Right lobe of liver (tissue), 4 donors: ENCODE data around the gene INAFM2.

ENCODE experiments used
- CTCF ChIP-seq, 4 donors: fragments of 200-600 bp in 3 of 4; fragments of 450-650 bp in 1 of 4; IDR thresholded peaks; one replicate each; pipeline versions ENCODE4 v1.5.1 to v1.8.0; 2016 to 2022; ENCODE audit warnings: antibody characterized with exemption in 4 of 4, mild to moderate bottlenecking in 2 of 4
- POLR2A ChIP-seq: fragments of 450-650 bp; IDR thresholded peaks from one replicate; pipeline ENCODE4 v1.6.1; 2017; ENCODE audit warnings: antibody characterized with exemption, mild to moderate bottlenecking
- donor health status: DM: no; HTN: no; CAD: no.
- donor health status: DM: no; HTN: no; CAD: no.
- donor health status: DM: no; HTN: yes; CAD: no.

- TF ChIP-seq CTCF (IDR thresholded peaks at IDR 0.05) (no peak), POLR2A (no peak)
Measured at GRCh38 chr15:40305281-40305680, 18.2 kb upstream of the INAFM2 start.
